HG03039 (cell line): ENCODE data around the gene PUS7.
"Not testable (repeated sequence)": the region's sequence is repeated elsewhere in the genome, so short reads cannot be mapped to it uniquely, and the experiment has no call there.

Source experiments
- ATAC-seq: cut with Tn5 transposase; IDR thresholded peaks from one replicate; pipeline ENCODE4 v1.9.1; 2021; ENCODE audit warnings: mild to moderate bottlenecking, moderate library complexity; ENCODE audit not compliant: unreplicated experiment

PUS7 gene

DNA sequence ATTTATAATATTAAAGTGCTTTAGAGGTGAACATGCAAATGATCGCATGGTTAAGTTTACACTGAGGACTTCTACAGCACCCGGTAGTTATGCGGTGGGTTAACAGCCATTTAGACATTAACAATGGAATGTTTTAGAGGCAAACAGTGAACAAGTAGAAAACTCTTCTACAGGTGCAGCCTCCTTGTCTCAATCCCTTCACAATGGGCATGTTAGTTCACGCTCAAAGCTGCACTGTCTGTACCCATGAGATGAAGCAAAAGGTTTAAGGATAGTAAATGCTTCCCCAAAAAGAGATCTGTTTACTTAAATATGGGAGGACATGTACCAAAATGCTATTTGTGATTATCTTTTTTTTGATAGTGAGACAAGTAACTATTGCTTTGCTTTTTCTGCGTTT, 25.1 kb downstream of the PUS7 start:
- no peak for ATAC-seq

GRCh38 chr7:105496521-105496920, 25.6 kb downstream of the PUS7 start:
- no peak for ATAC-seq

DNA sequence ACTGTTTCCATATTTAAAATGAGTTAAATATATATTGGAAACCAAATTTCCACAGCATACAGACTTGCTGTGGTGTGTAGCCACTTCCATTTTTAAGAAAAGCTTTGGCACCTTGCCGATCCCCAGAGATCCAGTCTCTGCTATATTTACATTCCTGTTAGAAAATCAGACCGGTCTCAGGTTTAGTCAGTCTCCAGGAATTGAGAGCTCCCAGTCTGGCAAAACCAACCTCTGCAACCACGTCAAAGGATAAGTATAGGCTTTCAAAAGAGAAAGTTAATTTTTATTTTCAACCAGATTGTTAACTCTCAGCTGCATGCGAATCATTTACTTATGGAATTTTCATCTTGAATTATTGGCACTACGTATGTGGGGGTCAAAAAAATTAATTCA, 28.2 kb downstream of the PUS7 start:
- ATAC-seq, result no peak

- no peak for ATAC-seq
These were observed 28.7 kb downstream of the PUS7 start for GRCh38 chr7:105493196-105493922.

DNA sequence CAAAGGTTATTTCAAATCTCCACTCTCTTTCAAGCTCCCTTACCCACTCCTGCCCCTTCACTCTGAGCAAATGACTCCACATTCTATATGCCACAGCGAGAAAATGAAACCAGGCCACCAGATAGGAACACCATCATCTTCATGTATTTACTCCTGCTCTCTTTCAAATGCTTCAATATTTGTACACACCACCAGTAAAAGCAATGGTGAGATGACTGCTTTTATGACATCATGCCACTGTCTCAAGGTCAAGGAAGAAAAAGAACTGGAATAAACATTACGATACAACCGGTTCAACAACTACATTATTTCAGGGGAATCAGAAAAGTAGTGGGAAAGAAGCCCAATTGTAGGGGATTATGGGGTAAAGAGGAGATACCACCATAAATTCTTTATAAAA, 32.7 kb downstream of the PUS7 start:
- ATAC-seq, result no peak

- ATAC-seq, result no peak
These were observed 34.2 kb downstream of the PUS7 start for GRCh38 chr7:105487579-105488571.

- no peak for ATAC-seq
These were observed 41.1 kb downstream of the PUS7 start for GRCh38 chr7:105480931-105481330.

GRCh38 chr7:105478606-105479005, 43.5 kb downstream of the PUS7 start:
- no peak for ATAC-seq

DNA sequence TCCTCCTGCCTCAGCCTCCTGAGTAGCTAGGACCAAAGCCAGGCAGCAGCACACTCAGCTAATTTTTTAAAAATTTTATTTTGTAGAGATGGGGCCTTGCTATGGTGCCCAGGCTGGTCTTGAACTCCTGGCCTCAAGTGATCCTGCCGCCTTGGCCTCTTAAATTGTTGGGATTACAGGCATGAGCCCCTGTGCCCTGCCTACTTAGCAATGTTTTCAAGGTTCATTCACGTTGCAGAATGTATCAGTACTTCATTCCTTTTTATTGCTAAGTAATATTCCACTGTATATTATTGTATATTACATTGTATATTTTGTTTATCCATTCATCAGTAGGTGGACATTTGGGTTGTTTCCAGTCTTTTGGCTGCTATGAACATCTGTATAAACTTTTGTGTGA, 44.2 kb downstream of the PUS7 start:
- ATAC-seq, result no peak

- ATAC-seq, result no peak
These were observed 48.0 kb downstream of the PUS7 start for GRCh38 chr7:105474045-105474444.

- no peak for ATAC-seq
These were observed 48.9 kb downstream of the PUS7 start for GRCh38 chr7:105473163-105473562.

DNA sequence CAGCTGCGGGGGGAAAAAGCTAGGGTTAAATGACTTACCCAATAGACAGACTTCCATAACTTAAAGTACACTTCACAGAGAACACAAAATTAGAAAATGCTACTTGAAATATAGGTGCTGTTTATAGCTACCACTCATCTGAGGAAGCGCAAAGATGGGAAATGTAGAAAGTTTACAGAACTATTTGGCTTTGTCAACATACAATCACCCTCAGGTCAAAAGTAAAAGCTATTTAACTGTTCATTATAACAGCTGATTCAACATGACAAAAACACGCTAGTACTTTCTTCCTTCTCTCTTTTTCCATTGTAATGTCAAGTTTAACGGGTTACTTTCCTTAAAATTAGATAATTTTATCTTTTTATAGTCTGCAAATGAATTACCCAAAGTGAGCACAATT, 51.2 kb downstream of the PUS7 start:
- no peak for ATAC-seq

GRCh38 chr7:105470090-105470489, 52.0 kb downstream of the PUS7 start:
- ATAC-seq, result no peak

DNA sequence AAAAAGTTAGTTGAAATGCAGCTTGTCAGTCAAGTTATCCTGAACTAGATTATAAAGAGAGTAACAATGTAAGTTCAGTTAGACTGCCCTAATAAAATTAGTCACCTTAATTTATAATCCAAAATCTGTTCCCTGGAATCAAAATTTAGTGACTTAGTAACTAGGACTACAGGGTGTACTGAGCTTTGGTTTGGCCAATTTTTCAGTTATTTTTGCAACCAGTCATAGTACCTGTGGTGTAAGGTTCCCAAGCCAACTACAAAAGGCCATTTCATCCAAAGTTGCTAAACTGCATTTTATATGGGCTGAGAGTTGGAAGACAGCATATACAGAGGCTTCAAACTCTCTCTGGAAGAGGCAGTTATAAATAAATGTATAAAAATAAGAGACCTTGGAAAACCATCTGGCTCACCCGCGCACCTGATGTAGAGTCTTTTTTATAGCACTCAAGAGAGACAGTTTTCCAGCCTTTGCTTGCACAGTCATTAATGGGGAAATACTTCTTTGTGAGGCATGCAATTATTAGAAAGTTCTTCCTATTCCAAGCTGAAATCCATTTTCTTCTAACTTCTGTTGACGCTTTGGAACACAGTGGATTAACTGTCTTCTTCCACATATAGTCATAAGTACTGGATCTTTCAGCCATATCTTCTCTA, 59.2 kb downstream of the PUS7 start:
- no peak for ATAC-seq

DNA sequence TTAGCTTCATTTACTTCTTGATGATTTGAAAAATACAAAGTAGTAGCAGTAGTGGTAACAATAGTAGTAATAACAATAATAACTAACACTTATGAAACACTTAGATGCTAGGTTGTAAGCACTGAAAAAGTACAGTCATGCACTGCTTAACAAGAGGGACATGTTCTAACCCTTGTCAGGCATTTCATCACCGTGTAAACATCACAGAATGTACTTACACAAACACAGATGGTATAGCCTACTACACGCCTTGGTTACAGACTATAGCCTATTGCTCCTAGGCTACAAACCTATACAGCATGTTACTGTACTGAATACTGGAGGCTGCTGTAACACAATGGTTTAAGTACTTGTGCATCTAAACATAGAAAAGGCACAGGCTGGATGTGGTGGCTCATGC, 60.6 kb downstream of the PUS7 start:
- ATAC-seq, result no peak

- ATAC-seq, result no peak
These were observed 64.3 kb downstream of the PUS7 start for GRCh38 chr7:105457619-105458225.

- no peak for ATAC-seq
These were observed 67.2 kb downstream of the PUS7 start for GRCh38 chr7:105454921-105455320.

GRCh38 chr7:105454095-105454747, 67.8 kb downstream of the PUS7 start:
- no peak for ATAC-seq

DNA sequence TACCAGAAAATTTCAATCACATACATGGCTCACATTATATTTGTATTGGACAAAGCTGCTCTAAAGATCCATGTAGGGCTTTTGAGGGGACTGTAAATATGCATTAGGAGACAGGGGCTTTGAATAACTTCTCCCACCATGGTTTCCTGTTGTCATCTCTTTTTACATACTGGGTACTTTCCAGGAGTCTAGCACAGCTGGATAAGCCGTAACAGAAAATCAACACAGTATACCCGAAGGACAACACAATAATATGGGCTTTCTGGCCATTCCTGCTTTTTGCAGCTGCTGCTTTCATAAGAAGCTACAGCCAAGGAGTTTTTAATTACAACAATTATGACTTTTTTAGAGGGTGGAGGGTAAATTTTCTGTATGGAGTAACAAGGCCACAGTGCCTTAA, 70.0 kb downstream of the PUS7 start:
- ATAC-seq, result no peak

- not testable (repeated sequence) for ATAC-seq
These were observed 71.2 kb downstream of the PUS7 start for GRCh38 chr7:105450870-105451269.
